ENCODE data around the gene GAB3.

DNA sequence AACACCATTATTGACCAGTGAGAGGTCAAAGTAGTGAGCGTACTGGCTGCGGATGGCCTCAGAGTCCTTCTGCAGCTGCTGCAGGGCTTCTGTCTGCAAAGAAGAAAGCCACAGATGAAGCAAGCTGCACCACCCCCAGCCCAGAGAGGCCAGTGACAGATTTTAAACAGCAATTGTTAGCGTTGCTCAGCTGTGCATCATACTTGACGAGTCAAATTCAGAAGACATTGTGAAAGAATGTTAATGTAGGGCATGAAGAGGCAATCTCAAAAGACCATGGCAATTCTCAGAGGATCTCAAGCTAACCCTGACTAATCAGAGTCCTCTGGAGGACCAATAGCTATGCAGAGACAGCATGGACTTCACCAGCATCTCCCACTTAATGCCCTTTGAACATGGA, 28.4 kb upstream of the GAB3 start:
- TF ChIP-seq, protein P1, sequence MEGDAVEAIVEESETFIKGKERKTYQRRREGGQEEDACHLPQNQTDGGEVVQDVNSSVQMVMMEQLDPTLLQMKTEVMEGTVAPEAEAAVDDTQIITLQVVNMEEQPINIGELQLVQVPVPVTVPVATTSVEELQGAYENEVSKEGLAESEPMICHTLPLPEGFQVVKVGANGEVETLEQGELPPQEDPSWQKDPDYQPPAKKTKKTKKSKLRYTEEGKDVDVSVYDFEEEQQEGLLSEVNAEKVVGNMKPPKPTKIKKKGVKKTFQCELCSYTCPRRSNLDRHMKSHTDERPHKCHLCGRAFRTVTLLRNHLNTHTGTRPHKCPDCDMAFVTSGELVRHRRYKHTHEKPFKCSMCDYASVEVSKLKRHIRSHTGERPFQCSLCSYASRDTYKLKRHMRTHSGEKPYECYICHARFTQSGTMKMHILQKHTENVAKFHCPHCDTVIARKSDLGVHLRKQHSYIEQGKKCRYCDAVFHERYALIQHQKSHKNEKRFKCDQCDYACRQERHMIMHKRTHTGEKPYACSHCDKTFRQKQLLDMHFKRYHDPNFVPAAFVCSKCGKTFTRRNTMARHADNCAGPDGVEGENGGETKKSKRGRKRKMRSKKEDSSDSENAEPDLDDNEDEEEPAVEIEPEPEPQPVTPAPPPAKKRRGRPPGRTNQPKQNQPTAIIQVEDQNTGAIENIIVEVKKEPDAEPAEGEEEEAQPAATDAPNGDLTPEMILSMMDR (IDR thresholded peaks at IDR 0.05; ENCODE audit: insufficient read depth, low read length), result no peak
- TF ChIP-seq, protein P2, sequence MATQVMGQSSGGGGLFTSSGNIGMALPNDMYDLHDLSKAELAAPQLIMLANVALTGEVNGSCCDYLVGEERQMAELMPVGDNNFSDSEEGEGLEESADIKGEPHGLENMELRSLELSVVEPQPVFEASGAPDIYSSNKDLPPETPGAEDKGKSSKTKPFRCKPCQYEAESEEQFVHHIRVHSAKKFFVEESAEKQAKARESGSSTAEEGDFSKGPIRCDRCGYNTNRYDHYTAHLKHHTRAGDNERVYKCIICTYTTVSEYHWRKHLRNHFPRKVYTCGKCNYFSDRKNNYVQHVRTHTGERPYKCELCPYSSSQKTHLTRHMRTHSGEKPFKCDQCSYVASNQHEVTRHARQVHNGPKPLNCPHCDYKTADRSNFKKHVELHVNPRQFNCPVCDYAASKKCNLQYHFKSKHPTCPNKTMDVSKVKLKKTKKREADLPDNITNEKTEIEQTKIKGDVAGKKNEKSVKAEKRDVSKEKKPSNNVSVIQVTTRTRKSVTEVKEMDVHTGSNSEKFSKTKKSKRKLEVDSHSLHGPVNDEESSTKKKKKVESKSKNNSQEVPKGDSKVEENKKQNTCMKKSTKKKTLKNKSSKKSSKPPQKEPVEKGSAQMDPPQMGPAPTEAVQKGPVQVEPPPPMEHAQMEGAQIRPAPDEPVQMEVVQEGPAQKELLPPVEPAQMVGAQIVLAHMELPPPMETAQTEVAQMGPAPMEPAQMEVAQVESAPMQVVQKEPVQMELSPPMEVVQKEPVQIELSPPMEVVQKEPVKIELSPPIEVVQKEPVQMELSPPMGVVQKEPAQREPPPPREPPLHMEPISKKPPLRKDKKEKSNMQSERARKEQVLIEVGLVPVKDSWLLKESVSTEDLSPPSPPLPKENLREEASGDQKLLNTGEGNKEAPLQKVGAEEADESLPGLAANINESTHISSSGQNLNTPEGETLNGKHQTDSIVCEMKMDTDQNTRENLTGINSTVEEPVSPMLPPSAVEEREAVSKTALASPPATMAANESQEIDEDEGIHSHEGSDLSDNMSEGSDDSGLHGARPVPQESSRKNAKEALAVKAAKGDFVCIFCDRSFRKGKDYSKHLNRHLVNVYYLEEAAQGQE (IDR thresholded peaks at IDR 0.05; ENCODE audit: insufficient replicate concordance, low read depth), result no peak
- no peak for TF ChIP-seq POLR2AphosphoS5 (IDR thresholded peaks at IDR 0.05; ENCODE audit: low read depth)
